ENCODE data around the gene ABO.
"Not testable (repeated sequence)": the region's sequence is repeated elsewhere in the genome, so short reads cannot be mapped to it uniquely, and the experiment has no call there.

Gene ABO

GRCh38 chr9:133290751-133291302, 15.8 kb upstream of the ABO start:
- DNase-seq (ENCODE audit: low read depth, low spot score), result no peak

GRCh38 chr9:133286523-133286922, 11.5 kb upstream of the ABO start:
- no peak for DNase-seq (ENCODE audit: low read depth, low spot score)

GRCh38 chr9:133285252-133285775, 10.3 kb upstream of the ABO start:
- DNase-seq (ENCODE audit: low read depth, low spot score), result no peak

GRCh38 chr9:133284362-133284761, 9.4 kb upstream of the ABO start:
- DNase-seq (ENCODE audit: low read depth, low spot score), result no peak

GRCh38 chr9:133283255-133284032, 8.4 kb upstream of the ABO start:
- not testable (repeated sequence) for DNase-seq (ENCODE audit: low read depth, low spot score)

- DNase-seq (ENCODE audit: low read depth, low spot score), result no peak
Measured at GRCh38 chr9:133282464-133283238, 7.7 kb upstream of the ABO start.

GRCh38 chr9:133280392-133280791, 5.4 kb upstream of the ABO start:
- no peak for DNase-seq (ENCODE audit: low read depth, low spot score)

GRCh38 chr9:133278161-133279114, 3.4 kb upstream of the ABO start:
- DNase-seq (ENCODE audit: low read depth, low spot score), result no peak

GRCh38 chr9:133277467-133277866, 2.5 kb upstream of the ABO start:
- DNase-seq (ENCODE audit: low read depth, low spot score), result no peak

- no peak for DNase-seq (ENCODE audit: low read depth, low spot score)
Measured at GRCh38 chr9:133276923-133277322, 1.9 kb upstream of the ABO start.

- no peak for DNase-seq (ENCODE audit: low read depth, low spot score)
Measured at GRCh38 chr9:133276001-133276884, 1.2 kb upstream of the ABO start.

GRCh38 chr9:133274236-133275104, 531 bp downstream of the ABO start:
- DNase-seq (ENCODE audit: low read depth, low spot score), result no peak

GRCh38 chr9:133273819-133274218, 1.2 kb downstream of the ABO start:
- no peak for DNase-seq (ENCODE audit: low read depth, low spot score)

- no peak for DNase-seq (ENCODE audit: low read depth, low spot score)
Measured at GRCh38 chr9:133273098-133273497, 1.9 kb downstream of the ABO start.

- DNase-seq (ENCODE audit: low read depth, low spot score), result no peak
Measured at GRCh38 chr9:133269537-133270362, 5.3 kb downstream of the ABO start.

- DNase-seq (ENCODE audit: low read depth, low spot score), result not testable (repeated sequence)
Measured at GRCh38 chr9:133269136-133269535, 5.9 kb downstream of the ABO start.

GRCh38 chr9:133268335-133269056, 6.5 kb downstream of the ABO start:
- no peak for DNase-seq (ENCODE audit: low read depth, low spot score)

Data from activated CD4-positive, CD25-positive, alpha-beta regulatory T cell treated with anti-CD3 and anti-CD28 coated beads, Interleukin-2, amount 50 U/mL, for 16 hours (primary cell).